Gastroesophageal sphincter (tissue), 4 donors: ENCODE data around the gene NFATC3. TPM values are rescaled to one million over a fixed set of nuclear protein-coding genes. Genes with fewer than 3 reads are reported as not detected.
"Not testable (repeated sequence)": the region's sequence is repeated elsewhere in the genome, so short reads cannot be mapped to it uniquely, and the experiment has no call there.

Source experiments
- ATAC-seq: fragments of 150-250 bp; one replicate; pipeline ENCODE4 v1.9.1; 2016; ENCODE audit warnings: mild to moderate bottlenecking, moderate library complexity
- H3K27ac ChIP-seq, 4 donors: fragments of 200-600 bp; sonication (generic) in 3 of 4; 1 replicate in 3 of 4; 2 replicates in 1 of 4; pipeline ENCODE4 v1.5.1; 2016 to 2019
- H3K27me3 ChIP-seq: fragments of 200-600 bp; sonication (generic); one replicate; pipeline ENCODE4 v1.5.1; 2019
- H3K36me3 ChIP-seq, 2 donors: fragments of 200-600 bp; sonication (generic); one replicate each; pipeline ENCODE4 v1.5.1; 2019; ENCODE audit warnings: control low read depth in 1 of 2
- H3K4me1 ChIP-seq, 3 donors: fragments of 200-600 bp; sonication (generic); 1 replicate in 2 of 3; 2 replicates in 1 of 3; pipeline ENCODE4 v1.5.1; 2016 to 2019; ENCODE audit warnings: control low read depth in 2 of 3
- H3K4me3 ChIP-seq, 2 donors: fragments of 200-600 bp; sonication (generic); one replicate each; pipeline ENCODE4 v1.5.1; 2019; ENCODE audit warnings: mild to moderate bottlenecking in 1 of 2, moderate library complexity in 1 of 2
- H3K9me3 ChIP-seq, 3 donors: fragments of 200-600 bp; sonication (generic); one replicate each; pipeline ENCODE4 v1.5.1; 2017 to 2019; ENCODE audit warnings: control low read depth in 2 of 3
- EP300 ChIP-seq: sonication (generic); formaldehyde crosslinking; IDR thresholded peaks from one replicate; pipeline ENCODE4 v1.6.1; 2017; ENCODE audit warnings: antibody characterized with exemption, mild to moderate bottlenecking
- POLR2A ChIP-seq, 2 donors: fragments of 450-650 bp; IDR thresholded peaks; one replicate each; pipeline ENCODE4 v1.6.1; 2017; ENCODE audit warnings: antibody characterized with exemption in 2 of 2, mild to moderate bottlenecking in 2 of 2, moderate library complexity in 1 of 2
- POLR2AphosphoS5 ChIP-seq: sonication (generic); formaldehyde crosslinking; IDR thresholded peaks from one replicate; pipeline ENCODE4 v1.6.1; 2017; ENCODE audit warnings: antibody characterized with exemption
- WGBS, 2 donors: methylation state at CpG; one replicate each; pipeline ENCODE4 v1.1.5; 2018; ENCODE audit warnings: low coverage in 1 of 2; 5-methylcytosine and 5-hydroxymethylcytosine counted together
- total RNA-seq, 4 donors: library from RNA; depleted of rRNA; stranded (reverse); fragments of >200 nt; gene quantifications; one replicate each; pipeline ENCODE4 v1.1.0, GENCODE V29; 2016
- TF ChIP-seq, protein P1 (sequence below), 4 experiments: fragments of 200-600 bp in 2 of 4; fragments of 450-650 bp in 2 of 4; sonication (generic) in 1 of 4; IDR thresholded peaks; one replicate each; pipeline ENCODE4 v1.5.1; 2017 to 2019; ENCODE audit warnings: antibody characterized with exemption in 4 of 4, mild to moderate bottlenecking in 2 of 4, moderate library complexity in 2 of 4

NFATC3 gene
- total RNA-seq, 4 donors from 2014 or later = 42.4 to 50.6 (median 49.3) TPM

DNA sequence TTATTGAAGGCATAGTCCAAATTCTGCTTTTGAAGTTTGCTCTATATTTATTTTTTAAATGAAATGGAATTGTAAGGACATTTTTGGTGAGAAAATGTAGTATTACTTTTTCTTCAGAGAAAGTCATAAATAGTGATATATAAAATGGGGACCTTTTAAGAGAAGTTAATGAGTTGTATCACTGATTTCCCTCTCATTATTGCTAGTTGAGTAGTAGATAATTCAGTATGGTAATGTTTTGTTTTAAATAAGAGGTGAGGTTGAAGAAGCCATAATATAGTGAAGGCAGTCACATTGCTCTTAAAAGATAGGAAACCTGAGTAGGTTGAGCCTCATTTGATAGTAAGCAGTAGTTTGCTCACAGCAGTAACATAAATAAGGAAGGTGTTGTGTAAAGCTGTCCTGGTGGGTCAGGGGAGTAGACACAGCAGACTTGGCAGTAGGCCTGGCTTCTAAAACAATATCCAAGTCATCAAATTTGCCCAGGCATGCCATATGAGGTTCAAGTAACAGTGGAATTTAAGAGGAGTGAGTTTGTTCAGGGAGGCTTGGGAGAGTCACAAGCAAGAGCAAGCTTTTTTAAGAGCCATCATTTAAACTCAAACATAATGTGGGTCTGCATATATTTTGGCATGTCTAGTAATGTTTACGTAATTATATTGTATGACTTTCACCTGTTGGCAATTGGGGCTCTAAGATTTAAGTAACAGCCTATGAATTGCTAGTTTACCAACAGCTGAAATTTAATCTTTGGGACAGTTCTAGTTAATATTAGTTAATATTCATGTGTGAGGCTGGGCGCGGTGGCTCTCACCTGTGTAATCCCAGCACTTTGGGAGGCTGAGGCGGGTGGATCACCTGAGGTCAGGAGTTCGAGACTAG is 6.5 kb downstream of the NFATC3 start:
- Histone ChIP-seq H3K27ac (peak overlapping the region in 3 of 4 donors; percentile 9 to 37 (median 12)), H3K27me3 (no peaks in the 10 kb centered on the region), H3K9me3 (no peaks in the 10 kb centered on the region), H3K4me3 (no peak overlapping the region), H3K36me3 (no peaks in the 10 kb centered on the region), H3K4me1 (peaks cover 12 to 91% (median 26%) of the 10 kb centered on the region in 3 donors)
- ATAC-seq = no peak
- 85 to 95% methylated on average over 4 of the region's 5 CpGs for WGBS, 2 donors
- TF ChIP-seq EP300 (no peak), POLR2A (IDR thresholded peaks at IDR 0.05) (no peak), POLR2AphosphoS5 (no peak)
- TF ChIP-seq, protein P1, sequence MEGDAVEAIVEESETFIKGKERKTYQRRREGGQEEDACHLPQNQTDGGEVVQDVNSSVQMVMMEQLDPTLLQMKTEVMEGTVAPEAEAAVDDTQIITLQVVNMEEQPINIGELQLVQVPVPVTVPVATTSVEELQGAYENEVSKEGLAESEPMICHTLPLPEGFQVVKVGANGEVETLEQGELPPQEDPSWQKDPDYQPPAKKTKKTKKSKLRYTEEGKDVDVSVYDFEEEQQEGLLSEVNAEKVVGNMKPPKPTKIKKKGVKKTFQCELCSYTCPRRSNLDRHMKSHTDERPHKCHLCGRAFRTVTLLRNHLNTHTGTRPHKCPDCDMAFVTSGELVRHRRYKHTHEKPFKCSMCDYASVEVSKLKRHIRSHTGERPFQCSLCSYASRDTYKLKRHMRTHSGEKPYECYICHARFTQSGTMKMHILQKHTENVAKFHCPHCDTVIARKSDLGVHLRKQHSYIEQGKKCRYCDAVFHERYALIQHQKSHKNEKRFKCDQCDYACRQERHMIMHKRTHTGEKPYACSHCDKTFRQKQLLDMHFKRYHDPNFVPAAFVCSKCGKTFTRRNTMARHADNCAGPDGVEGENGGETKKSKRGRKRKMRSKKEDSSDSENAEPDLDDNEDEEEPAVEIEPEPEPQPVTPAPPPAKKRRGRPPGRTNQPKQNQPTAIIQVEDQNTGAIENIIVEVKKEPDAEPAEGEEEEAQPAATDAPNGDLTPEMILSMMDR (IDR thresholded peaks at IDR 0.05) = no peak

- H3K27me3 ChIP-seq, H3K9me3 ChIP-seq, H3K4me3 ChIP-seq, H3K36me3 ChIP-seq, ATAC-seq: not testable (repeated sequence)
- WGBS, 2 donors = 75 to 93% methylated on average over 3 to 7 of the region's 10 CpGs
- Histone ChIP-seq H3K27ac (peak overlapping the region in 1 of 4 donors; percentile 37), H3K4me1 (peaks cover 12 to 85% (median 26%) of the 10 kb centered on the region in 3 donors)
These were observed 7.1 kb downstream of the NFATC3 start for GRCh38 chr16:68092275-68092674.

GRCh38 chr16:68093816-68094613 is 8.8 kb downstream of the NFATC3 start:
- no peak overlapping the region for H3K4me3 ChIP-seq
- H3K4me1 ChIP-seq = peaks cover 12 to 67% (median 22%) of the 10 kb centered on the region in 3 donors
- H3K27ac ChIP-seq = no peak overlapping the region
- no peaks in the 10 kb centered on the region for H3K27me3 ChIP-seq
- TF ChIP-seq POLR2AphosphoS5 (no peak), POLR2A (IDR thresholded peaks at IDR 0.05) (no peak), EP300 (no peak)
- TF ChIP-seq, protein P1 (IDR thresholded peaks at IDR 0.05) = peak; percentile 19 to 42 (median 34)
- H3K36me3 ChIP-seq = no peaks in the 10 kb centered on the region
- no peak for ATAC-seq
- H3K9me3 ChIP-seq = no peaks in the 10 kb centered on the region
- WGBS, 2 donors = 61 to 73% methylated on average over 5 of the region's 5 CpGs

DNA sequence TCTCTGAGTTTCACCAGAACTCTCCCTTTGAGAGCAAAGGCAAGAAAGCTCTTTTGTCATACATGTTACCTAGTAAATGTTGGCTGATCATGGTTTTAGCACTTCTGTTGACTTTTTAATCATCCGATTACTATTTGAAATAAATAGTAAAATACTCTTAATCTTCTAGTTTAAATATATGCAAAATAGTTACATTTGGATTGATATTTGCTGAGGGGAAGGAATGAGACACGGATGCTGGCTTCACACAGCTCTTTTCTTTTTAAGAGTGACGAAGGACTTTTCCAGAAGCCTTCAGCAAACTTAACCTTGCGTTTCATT is 9.4 kb downstream of the NFATC3 start:
- no peak overlapping the region for H3K27ac ChIP-seq
- no peaks in the 10 kb centered on the region for H3K9me3 ChIP-seq
- H3K27me3 ChIP-seq = no peaks in the 10 kb centered on the region
- no peak for ATAC-seq
- no peak overlapping the region for H3K4me3 ChIP-seq
- no peak for TF ChIP-seq EP300
- no peak for TF ChIP-seq POLR2AphosphoS5
- TF ChIP-seq, protein P1 (IDR thresholded peaks at IDR 0.05) = no peak
- TF ChIP-seq POLR2A (IDR thresholded peaks at IDR 0.05) = no peak
- no peaks in the 10 kb centered on the region for H3K36me3 ChIP-seq
- 62 to 95% methylated on average over 4 of the region's 4 CpGs for WGBS, 2 donors
- H3K4me1 ChIP-seq = peaks cover 12 to 62% (median 22%) of the 10 kb centered on the region in 3 donors

DNA sequence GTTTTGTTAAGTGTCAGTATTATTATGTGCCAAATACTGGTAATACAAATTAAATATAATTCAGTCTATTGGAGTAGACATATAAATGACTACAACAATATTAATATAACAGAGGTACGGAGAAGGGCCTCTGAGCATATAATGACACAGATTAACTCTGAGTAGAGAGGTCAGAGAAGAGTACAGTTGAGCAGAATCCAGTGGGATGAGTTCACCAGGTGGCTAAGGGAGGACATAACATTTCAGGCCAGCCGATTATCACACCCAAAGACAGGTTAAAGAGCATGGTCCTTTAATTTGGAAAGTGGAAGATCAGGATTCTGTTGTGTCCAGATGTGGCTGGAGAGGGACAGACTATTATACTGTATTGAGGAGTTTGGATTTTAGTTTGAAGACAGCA is 11.3 kb downstream of the NFATC3 start:
- H3K27me3 ChIP-seq = no peaks in the 10 kb centered on the region
- H3K36me3 ChIP-seq = no peaks in the 10 kb centered on the region
- H3K27ac ChIP-seq = no peak overlapping the region
- 87 to 97% methylated on average over 2 of the region's 2 CpGs for WGBS, 2 donors
- H3K4me3 ChIP-seq = no peak overlapping the region
- no peaks in the 10 kb centered on the region for H3K9me3 ChIP-seq
- TF ChIP-seq POLR2AphosphoS5 (no peak), POLR2A (IDR thresholded peaks at IDR 0.05) (no peak), EP300 (no peak)
- TF ChIP-seq, protein P1 (IDR thresholded peaks at IDR 0.05) = no peak
- H3K4me1 ChIP-seq = peaks cover 8 to 52% (median 21%) of the 10 kb centered on the region in 3 donors
- no peak for ATAC-seq
